ENCODE measurements around the gene ACBD3.

ACBD3 gene

GRCh38 chr1:226199971-226200370, 13.4 kb upstream of the ACBD3 start:
- H3K9ac ChIP-seq (ENCODE audit: low read length): no peak overlapping the region
- H3K36me3 ChIP-seq (ENCODE audit: control insufficient read depth, low read depth, low read length): no peaks in the 10 kb centered on the region
- peaks cover 3% of the 10 kb centered on the region for H3K4me1 ChIP-seq (ENCODE audit: control insufficient read depth, low read depth, low read length)
- no peak overlapping the region for H3K27ac ChIP-seq (ENCODE audit: low read length)
- H3K4me3 ChIP-seq (ENCODE audit: low read length): no peak overlapping the region
- no peaks in the 10 kb centered on the region for H3K27me3 ChIP-seq (ENCODE audit: control insufficient read depth, insufficient read depth, low read length)
- H3K9me3 ChIP-seq (ENCODE audit: control insufficient read depth, low read depth, low read length): no peaks in the 10 kb centered on the region

GRCh38 chr1:226195144-226195543, 8.6 kb upstream of the ACBD3 start:
- H3K9ac ChIP-seq (ENCODE audit: low read length): no peak overlapping the region
- no peaks in the 10 kb centered on the region for H3K4me1 ChIP-seq (ENCODE audit: control insufficient read depth, low read depth, low read length)
- no peaks in the 10 kb centered on the region for H3K36me3 ChIP-seq (ENCODE audit: control insufficient read depth, low read depth, low read length)
- no peak overlapping the region for H3K4me3 ChIP-seq (ENCODE audit: low read length)
- H3K27me3 ChIP-seq (ENCODE audit: control insufficient read depth, insufficient read depth, low read length): no peaks in the 10 kb centered on the region
- H3K9me3 ChIP-seq (ENCODE audit: control insufficient read depth, low read depth, low read length): no peaks in the 10 kb centered on the region
- no peak overlapping the region for H3K27ac ChIP-seq (ENCODE audit: low read length)

DNA sequence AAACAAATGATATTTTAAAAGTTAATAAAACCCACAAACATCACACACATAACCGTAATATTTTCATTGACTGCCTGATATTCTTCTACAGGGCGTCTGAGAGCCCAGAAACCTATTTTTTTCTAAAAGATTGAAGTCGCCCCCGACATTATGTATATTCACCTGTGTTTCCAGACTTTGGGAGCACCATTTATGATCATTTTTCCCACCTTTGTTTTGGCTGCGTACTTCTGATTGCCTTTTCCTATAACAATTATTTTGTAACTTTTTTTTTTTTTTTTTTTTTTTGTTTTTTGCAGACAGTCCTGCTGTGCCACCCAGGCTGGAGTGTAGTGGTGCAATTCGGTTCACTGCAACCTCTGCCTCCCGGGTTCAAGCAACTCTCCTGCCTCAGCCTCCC, 839 bp upstream of the ACBD3 start:
- Histone ChIP-seq H3K36me3 (ENCODE audit: control insufficient read depth, low read depth, low read length) (peaks cover 4% of the 10 kb centered on the region), H3K27me3 (ENCODE audit: control insufficient read depth, insufficient read depth, low read length) (no peaks in the 10 kb centered on the region), H3K9ac (ENCODE audit: low read length) (peak overlapping the region; percentile 69), H3K9me3 (ENCODE audit: control insufficient read depth, low read depth, low read length) (no peaks in the 10 kb centered on the region), H3K4me1 (ENCODE audit: control insufficient read depth, low read depth, low read length) (peaks cover 4% of the 10 kb centered on the region), H3K4me3 (ENCODE audit: low read length) (peak overlapping the region; percentile 90), H3K27ac (ENCODE audit: low read length) (no peak overlapping the region)

- H3K9me3 ChIP-seq (ENCODE audit: control insufficient read depth, low read depth, low read length): no peaks in the 10 kb centered on the region
- H3K27me3 ChIP-seq (ENCODE audit: control insufficient read depth, insufficient read depth, low read length): no peaks in the 10 kb centered on the region
- H3K4me3 ChIP-seq (ENCODE audit: low read length): peak overlapping the region; percentile 90
- H3K4me1 ChIP-seq (ENCODE audit: control insufficient read depth, low read depth, low read length): peaks cover 4% of the 10 kb centered on the region
- peak overlapping the region; percentile 69 for H3K9ac ChIP-seq (ENCODE audit: low read length)
- H3K36me3 ChIP-seq (ENCODE audit: control insufficient read depth, low read depth, low read length): peaks cover 4% of the 10 kb centered on the region
- peak overlapping the region; percentile 35 for H3K27ac ChIP-seq (ENCODE audit: low read length)
Observed at GRCh38 chr1:226187019-226187322, 430 bp upstream of the ACBD3 start.

- H3K9ac ChIP-seq (ENCODE audit: low read length): peak overlapping the region; percentile 69
- no peaks in the 10 kb centered on the region for H3K9me3 ChIP-seq (ENCODE audit: control insufficient read depth, low read depth, low read length)
- no peak overlapping the region for H3K27ac ChIP-seq (ENCODE audit: low read length)
- no peaks in the 10 kb centered on the region for H3K27me3 ChIP-seq (ENCODE audit: control insufficient read depth, insufficient read depth, low read length)
- H3K4me3 ChIP-seq (ENCODE audit: low read length): peak overlapping the region; percentile 90
- peaks cover 4% of the 10 kb centered on the region for H3K36me3 ChIP-seq (ENCODE audit: control insufficient read depth, low read depth, low read length)
- H3K4me1 ChIP-seq (ENCODE audit: control insufficient read depth, low read depth, low read length): peaks cover 4% of the 10 kb centered on the region
Observed at GRCh38 chr1:226185141-226186036, 1.2 kb downstream of the ACBD3 start.

DNA sequence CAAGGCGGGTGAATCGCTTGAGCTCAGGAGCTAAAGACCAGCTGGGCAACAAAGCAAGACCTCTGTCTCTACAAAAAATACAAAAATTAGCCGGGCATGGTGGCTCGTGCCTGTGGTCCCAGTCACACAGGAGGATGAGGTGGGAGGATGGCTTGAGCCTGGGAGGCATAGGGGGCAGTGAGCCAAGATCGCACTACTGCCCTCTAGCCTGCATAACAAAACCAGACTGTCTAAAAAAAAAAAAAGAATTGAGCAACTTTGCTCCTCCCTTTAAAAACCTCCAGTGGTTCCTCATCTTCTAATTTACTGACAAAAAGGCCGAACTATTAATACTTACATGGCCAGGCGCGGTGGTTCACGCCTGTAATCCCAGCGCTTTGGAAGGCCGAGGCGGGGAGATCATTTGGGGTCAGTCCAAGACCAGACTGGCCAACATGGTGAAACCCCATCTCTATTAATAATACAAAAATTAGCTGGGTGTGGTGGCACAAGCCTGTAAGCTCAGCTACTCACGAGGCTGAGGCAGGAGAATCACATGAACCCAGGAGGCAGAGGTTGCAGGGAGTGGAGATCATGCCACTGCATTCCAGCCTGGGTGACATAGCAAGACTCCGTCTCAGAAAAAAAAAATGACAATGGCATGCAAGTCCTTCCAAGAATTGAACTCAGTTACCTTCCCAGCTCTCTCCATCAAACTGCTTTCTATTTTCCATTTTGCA, 4.4 kb downstream of the ACBD3 start:
- Histone ChIP-seq H3K4me3 (ENCODE audit: low read length) (no peak overlapping the region), H3K27ac (ENCODE audit: low read length) (no peak overlapping the region), H3K36me3 (ENCODE audit: control insufficient read depth, low read depth, low read length) (peaks cover 4% of the 10 kb centered on the region), H3K4me1 (ENCODE audit: control insufficient read depth, low read depth, low read length) (peaks cover 4% of the 10 kb centered on the region), H3K9ac (ENCODE audit: low read length) (no peak overlapping the region), H3K9me3 (ENCODE audit: control insufficient read depth, low read depth, low read length) (no peaks in the 10 kb centered on the region), H3K27me3 (ENCODE audit: control insufficient read depth, insufficient read depth, low read length) (no peaks in the 10 kb centered on the region)

DNA sequence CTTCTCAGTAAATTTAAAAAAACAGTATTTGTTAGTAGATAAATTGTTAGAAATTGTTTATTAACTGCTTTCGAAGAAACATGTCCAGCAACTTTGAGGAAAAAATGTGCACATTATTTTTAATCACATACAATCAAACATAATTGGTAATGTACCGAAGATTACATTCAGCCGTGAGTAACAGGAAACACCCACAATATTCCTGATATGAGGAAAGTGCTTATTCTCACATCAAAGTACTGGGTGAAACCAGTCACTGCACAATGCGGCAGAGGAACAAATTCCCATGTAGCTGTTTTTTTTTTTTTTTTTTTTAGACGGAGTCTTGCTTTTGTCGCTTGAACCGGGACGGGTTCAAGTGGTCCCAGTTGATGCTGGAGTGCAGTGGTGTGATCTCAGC, 9.7 kb downstream of the ACBD3 start:
- H3K36me3 ChIP-seq (ENCODE audit: control insufficient read depth, low read depth, low read length): no peaks in the 10 kb centered on the region
- H3K27ac ChIP-seq (ENCODE audit: low read length): no peak overlapping the region
- no peak overlapping the region for H3K9ac ChIP-seq (ENCODE audit: low read length)
- no peaks in the 10 kb centered on the region for H3K4me1 ChIP-seq (ENCODE audit: control insufficient read depth, low read depth, low read length)
- H3K4me3 ChIP-seq (ENCODE audit: low read length): no peak overlapping the region
- no peaks in the 10 kb centered on the region for H3K27me3 ChIP-seq (ENCODE audit: control insufficient read depth, insufficient read depth, low read length)
- no peaks in the 10 kb centered on the region for H3K9me3 ChIP-seq (ENCODE audit: control insufficient read depth, low read depth, low read length)

GRCh38 chr1:226172589-226172988, 14.0 kb downstream of the ACBD3 start:
- H3K9me3 ChIP-seq (ENCODE audit: control insufficient read depth, low read depth, low read length): no peaks in the 10 kb centered on the region

GRCh38 chr1:226166341-226166740, 20.2 kb downstream of the ACBD3 start:
- Histone ChIP-seq H3K36me3 (ENCODE audit: control insufficient read depth, low read depth, low read length) (peaks cover 33% of the 10 kb centered on the region), H3K9ac (ENCODE audit: low read length) (no peak overlapping the region), H3K4me3 (ENCODE audit: low read length) (no peak overlapping the region), H3K9me3 (ENCODE audit: control insufficient read depth, low read depth, low read length) (no peaks in the 10 kb centered on the region), H3K4me1 (ENCODE audit: control insufficient read depth, low read depth, low read length) (no peaks in the 10 kb centered on the region), H3K27ac (ENCODE audit: low read length) (no peak overlapping the region), H3K27me3 (ENCODE audit: control insufficient read depth, insufficient read depth, low read length) (no peaks in the 10 kb centered on the region)

More at GRCh38 chr1:226172589-226172988, 14.0 kb downstream of the ACBD3 start:
- H3K4me3 ChIP-seq (ENCODE audit: low read length): no peak overlapping the region
- no peak overlapping the region for H3K9ac ChIP-seq (ENCODE audit: low read length)
- H3K4me1 ChIP-seq (ENCODE audit: control insufficient read depth, low read depth, low read length): no peaks in the 10 kb centered on the region
- H3K27me3 ChIP-seq (ENCODE audit: control insufficient read depth, insufficient read depth, low read length): no peaks in the 10 kb centered on the region
- H3K36me3 ChIP-seq (ENCODE audit: control insufficient read depth, low read depth, low read length): no peaks in the 10 kb centered on the region
- H3K27ac ChIP-seq (ENCODE audit: low read length): no peak overlapping the region

DNA sequence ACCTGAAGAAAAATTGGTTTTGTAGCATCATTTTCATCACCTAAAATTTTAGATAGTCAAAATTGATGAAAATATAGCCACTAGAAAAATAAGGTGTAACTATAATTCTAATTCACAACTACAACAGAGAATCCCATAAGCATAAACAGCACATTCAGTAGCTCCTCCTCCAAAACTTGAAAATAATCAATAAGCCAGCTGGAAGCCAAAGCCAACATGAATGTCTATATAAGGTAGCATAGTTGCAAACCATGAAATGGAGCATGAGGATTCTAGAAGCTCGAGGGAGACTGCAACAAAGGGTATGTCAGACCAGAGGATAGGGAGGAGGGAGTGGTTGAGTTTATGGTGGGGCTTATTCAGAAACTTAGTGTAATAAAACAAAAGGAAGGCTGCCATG, 22.4 kb downstream of the ACBD3 start:
- H3K9me3 ChIP-seq (ENCODE audit: control insufficient read depth, low read depth, low read length): no peaks in the 10 kb centered on the region
- no peaks in the 10 kb centered on the region for H3K4me1 ChIP-seq (ENCODE audit: control insufficient read depth, low read depth, low read length)
- no peaks in the 10 kb centered on the region for H3K27me3 ChIP-seq (ENCODE audit: control insufficient read depth, insufficient read depth, low read length)
- H3K9ac ChIP-seq (ENCODE audit: low read length): no peak overlapping the region
- H3K36me3 ChIP-seq (ENCODE audit: control insufficient read depth, low read depth, low read length): peaks cover 51% of the 10 kb centered on the region
- no peak overlapping the region for H3K4me3 ChIP-seq (ENCODE audit: low read length)
- no peak overlapping the region for H3K27ac ChIP-seq (ENCODE audit: low read length)

- Histone ChIP-seq H3K27ac (ENCODE audit: low read length) (no peak overlapping the region), H3K4me3 (ENCODE audit: low read length) (no peak overlapping the region), H3K27me3 (ENCODE audit: control insufficient read depth, insufficient read depth, low read length) (no peaks in the 10 kb centered on the region), H3K4me1 (ENCODE audit: control insufficient read depth, low read depth, low read length) (no peaks in the 10 kb centered on the region), H3K36me3 (ENCODE audit: control insufficient read depth, low read depth, low read length) (peaks cover 64% of the 10 kb centered on the region), H3K9ac (ENCODE audit: low read length) (no peak overlapping the region), H3K9me3 (ENCODE audit: control insufficient read depth, low read depth, low read length) (no peaks in the 10 kb centered on the region)
Observed at GRCh38 chr1:226162898-226163297, 23.6 kb downstream of the ACBD3 start.

DNA sequence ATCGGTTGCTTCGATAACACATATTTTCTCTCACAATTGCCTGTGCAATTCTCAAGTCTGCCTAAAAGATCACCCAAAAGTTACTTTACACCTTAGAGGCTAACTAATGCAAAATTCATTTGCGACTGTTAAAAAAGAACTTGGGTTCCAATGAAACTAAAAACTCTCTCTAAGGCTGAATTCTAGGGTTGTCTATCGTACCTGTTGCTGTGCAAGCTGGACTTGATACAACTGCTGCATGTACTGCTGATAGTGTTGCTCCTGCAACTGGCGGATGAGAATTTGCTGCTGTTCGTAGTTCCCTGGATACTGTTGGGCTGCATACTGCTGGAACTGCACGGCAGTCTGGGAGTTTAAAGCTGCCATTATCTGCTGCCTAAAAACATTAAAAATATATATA, 27.6 kb downstream of the ACBD3 start:
- H3K36me3 ChIP-seq (ENCODE audit: control insufficient read depth, low read depth, low read length): peaks cover 58% of the 10 kb centered on the region
- H3K27ac ChIP-seq (ENCODE audit: low read length): no peak overlapping the region
- no peak overlapping the region for H3K9ac ChIP-seq (ENCODE audit: low read length)
- H3K27me3 ChIP-seq (ENCODE audit: control insufficient read depth, insufficient read depth, low read length): no peaks in the 10 kb centered on the region
- H3K4me3 ChIP-seq (ENCODE audit: low read length): no peak overlapping the region
- H3K4me1 ChIP-seq (ENCODE audit: control insufficient read depth, low read depth, low read length): no peaks in the 10 kb centered on the region
- no peaks in the 10 kb centered on the region for H3K9me3 ChIP-seq (ENCODE audit: control insufficient read depth, low read depth, low read length)

Measured in iPS-18a (cell line).